ENCODE results near the gene RAD51B. TPM values are rescaled to one million over a fixed set of nuclear protein-coding genes. Genes with fewer than 3 reads are reported as not detected.

Gene RAD51B
- polyA plus RNA-seq, 1 donor (not counting 4 experiments of a cell fraction or from before 2014, with no cell fraction given): 13.3 TPM

DNA sequence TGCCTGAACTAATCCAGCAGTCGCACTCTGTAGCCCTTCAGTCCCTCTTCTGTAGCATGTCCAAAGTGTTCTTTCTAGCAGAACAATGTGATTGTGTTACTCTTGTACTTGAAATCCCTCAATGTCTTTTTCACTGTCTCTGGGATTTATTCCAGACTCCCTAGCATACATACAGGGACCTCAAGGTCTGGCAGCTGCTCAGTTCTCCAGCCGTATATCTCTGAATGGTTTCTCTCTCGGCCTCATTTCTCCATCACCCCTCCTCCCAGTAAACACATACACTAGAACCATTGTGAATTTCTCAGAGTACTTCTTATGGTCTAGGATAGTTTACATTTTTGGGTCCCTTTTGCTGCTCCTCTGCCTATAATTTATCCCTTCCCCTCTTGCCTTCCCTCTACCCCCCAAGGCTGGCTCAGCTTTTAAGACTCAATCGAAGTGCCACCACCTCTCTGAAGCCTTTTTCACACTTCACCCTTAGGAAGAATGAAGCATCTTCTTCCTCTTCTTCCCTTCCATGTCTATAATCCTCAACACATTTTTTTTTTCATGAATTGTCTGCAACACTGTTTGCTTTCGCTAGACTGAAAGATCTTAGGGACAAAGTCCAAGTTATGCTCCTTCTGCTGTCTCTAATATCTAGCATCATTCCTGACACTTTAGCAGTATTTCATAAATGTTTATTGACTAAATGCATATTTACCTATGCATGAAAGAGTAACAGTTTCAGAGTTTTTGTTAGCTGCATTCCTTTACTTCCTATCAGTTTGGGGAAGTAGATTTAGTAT, 527.2 kb downstream of the RAD51B start:
- Histone ChIP-seq H2AFZ (ENCODE audit: control insufficient read depth, low read length) (no peak overlapping the region), H3K4me1 (ENCODE audit: control insufficient read depth, extremely low read depth, insufficient read depth, low read length) (no peaks in the 10 kb centered on the region), H3K9ac (ENCODE audit: control insufficient read depth, extremely low read depth, insufficient read depth, low read length) (no peak overlapping the region), H3K9me1 (ENCODE audit: control insufficient read depth, extremely low read depth, insufficient read depth, low read length) (no peaks in the 10 kb centered on the region), H3K27ac (ENCODE audit: control insufficient read depth, insufficient read depth, low read length) (no peak overlapping the region), H4K20me1 (ENCODE audit: control insufficient read depth, extremely low read depth, insufficient read depth, low read length) (no peaks in the 10 kb centered on the region), H3K9me3 (ENCODE audit: control insufficient read depth, low read depth, low read length) (no peaks in the 10 kb centered on the region), H3K27me3 (ENCODE audit: control insufficient read depth, extremely low read depth, insufficient read depth, low read length) (no peaks in the 10 kb centered on the region), H3K79me2 (ENCODE audit: control insufficient read depth, insufficient read depth, low read length) (no peaks in the 10 kb centered on the region), H3K4me3 (ENCODE audit: control insufficient read depth in 2 of 3, extremely low read depth in 1 of 3, insufficient read depth in 2 of 3, low read depth in 1 of 3, low read length in 3 of 3) (no peak overlapping the region), H3K36me3 (ENCODE audit: control insufficient read depth in 2 of 2, extremely low read depth in 1 of 2, insufficient read depth in 2 of 2, low read length in 2 of 2) (no peaks in the 10 kb centered on the region), H3K4me2 (ENCODE audit: control insufficient read depth, extremely low read depth, insufficient read depth, low read depth, low read length) (no peak overlapping the region)
- no peak for FAIRE-seq
- dilution Hi-C loops (cut with MboI; ENCODE audit: extremely low pct_ligation_motif_present, low sequenced_read_pairs): no loop called here
- TF ChIP-seq, protein P1, sequence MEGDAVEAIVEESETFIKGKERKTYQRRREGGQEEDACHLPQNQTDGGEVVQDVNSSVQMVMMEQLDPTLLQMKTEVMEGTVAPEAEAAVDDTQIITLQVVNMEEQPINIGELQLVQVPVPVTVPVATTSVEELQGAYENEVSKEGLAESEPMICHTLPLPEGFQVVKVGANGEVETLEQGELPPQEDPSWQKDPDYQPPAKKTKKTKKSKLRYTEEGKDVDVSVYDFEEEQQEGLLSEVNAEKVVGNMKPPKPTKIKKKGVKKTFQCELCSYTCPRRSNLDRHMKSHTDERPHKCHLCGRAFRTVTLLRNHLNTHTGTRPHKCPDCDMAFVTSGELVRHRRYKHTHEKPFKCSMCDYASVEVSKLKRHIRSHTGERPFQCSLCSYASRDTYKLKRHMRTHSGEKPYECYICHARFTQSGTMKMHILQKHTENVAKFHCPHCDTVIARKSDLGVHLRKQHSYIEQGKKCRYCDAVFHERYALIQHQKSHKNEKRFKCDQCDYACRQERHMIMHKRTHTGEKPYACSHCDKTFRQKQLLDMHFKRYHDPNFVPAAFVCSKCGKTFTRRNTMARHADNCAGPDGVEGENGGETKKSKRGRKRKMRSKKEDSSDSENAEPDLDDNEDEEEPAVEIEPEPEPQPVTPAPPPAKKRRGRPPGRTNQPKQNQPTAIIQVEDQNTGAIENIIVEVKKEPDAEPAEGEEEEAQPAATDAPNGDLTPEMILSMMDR (optimal IDR thresholded peaks at IDR 0.05 in 1 of 3, IDR thresholded peaks at IDR 0.05 in 1 of 3, conservative IDR thresholded peaks at IDR 0.05 in 1 of 3; ENCODE audit: extremely low read depth in 1 of 3, insufficient read depth in 2 of 3, low read length in 3 of 3): no peak
- no peak for TF ChIP-seq EZH2 (IDR thresholded peaks at IDR 0.05; ENCODE audit: low read length)
- DNase-seq (ENCODE audit: low read depth, low spot score): no peak

DNA sequence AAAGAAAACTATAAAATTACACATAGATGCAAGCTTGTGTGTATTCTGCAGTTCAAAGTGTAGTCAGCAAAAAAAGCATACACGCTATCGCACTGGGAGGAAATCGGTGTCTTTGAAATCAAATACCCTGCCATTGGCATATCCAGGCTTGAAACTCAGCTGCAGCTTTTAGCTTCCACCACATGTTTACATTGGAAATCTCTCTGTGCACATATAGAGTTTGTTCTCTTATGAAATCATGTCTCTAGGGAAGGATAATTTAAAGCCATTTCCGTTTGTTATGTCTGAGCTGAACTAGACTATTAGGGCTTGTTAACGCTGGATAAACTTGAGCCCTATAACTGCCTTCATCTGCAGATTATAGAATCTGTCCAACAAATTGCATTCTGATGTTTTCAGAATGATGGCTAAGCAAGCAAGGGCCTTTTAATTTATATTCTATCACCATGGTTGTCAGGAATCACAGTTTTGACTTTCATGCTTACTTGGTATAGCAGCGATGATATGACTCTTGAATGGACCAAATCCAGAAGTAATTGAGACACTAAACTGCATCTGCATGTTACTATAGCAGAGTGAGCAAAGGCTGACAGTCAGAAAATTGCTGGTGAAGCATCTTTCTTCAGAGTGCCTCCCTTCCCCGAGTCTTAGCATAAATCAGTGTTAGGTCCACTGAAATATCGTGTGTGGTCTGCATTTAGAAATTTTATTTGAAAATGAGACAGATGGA, 530.5 kb downstream of the RAD51B start:
- FAIRE-seq (no peak), DNase-seq (ENCODE audit: low read depth, low spot score) (no peak)
- Histone ChIP-seq H3K79me2 (ENCODE audit: control insufficient read depth, insufficient read depth, low read length) (no peaks in the 10 kb centered on the region), H3K27me3 (ENCODE audit: control insufficient read depth, extremely low read depth, insufficient read depth, low read length) (no peaks in the 10 kb centered on the region), H3K4me1 (ENCODE audit: control insufficient read depth, extremely low read depth, insufficient read depth, low read length) (no peaks in the 10 kb centered on the region), H3K4me3 (ENCODE audit: control insufficient read depth in 2 of 3, extremely low read depth in 1 of 3, insufficient read depth in 2 of 3, low read depth in 1 of 3, low read length in 3 of 3) (no peak overlapping the region), H3K9me1 (ENCODE audit: control insufficient read depth, extremely low read depth, insufficient read depth, low read length) (no peaks in the 10 kb centered on the region), H3K9me3 (ENCODE audit: control insufficient read depth, low read depth, low read length) (no peaks in the 10 kb centered on the region), H2AFZ (ENCODE audit: control insufficient read depth, low read length) (no peak overlapping the region), H3K36me3 (ENCODE audit: control insufficient read depth in 2 of 2, extremely low read depth in 1 of 2, insufficient read depth in 2 of 2, low read length in 2 of 2) (no peaks in the 10 kb centered on the region), H3K9ac (ENCODE audit: control insufficient read depth, extremely low read depth, insufficient read depth, low read length) (no peak overlapping the region), H4K20me1 (ENCODE audit: control insufficient read depth, extremely low read depth, insufficient read depth, low read length) (no peaks in the 10 kb centered on the region), H3K4me2 (ENCODE audit: control insufficient read depth, extremely low read depth, insufficient read depth, low read depth, low read length) (no peak overlapping the region), H3K27ac (ENCODE audit: control insufficient read depth, insufficient read depth, low read length) (no peak overlapping the region)
- dilution Hi-C loops (cut with MboI; ENCODE audit: extremely low pct_ligation_motif_present, low sequenced_read_pairs): no loop called here
- TF ChIP-seq, protein P1 (optimal IDR thresholded peaks at IDR 0.05 in 1 of 3, IDR thresholded peaks at IDR 0.05 in 1 of 3, conservative IDR thresholded peaks at IDR 0.05 in 1 of 3; ENCODE audit: extremely low read depth in 1 of 3, insufficient read depth in 2 of 3, low read length in 3 of 3): no peak
- TF ChIP-seq EZH2 (IDR thresholded peaks at IDR 0.05; ENCODE audit: low read length): no peak

Data from keratinocyte (primary cell).